HepG2 (cell line): Measurements from ENCODE around the gene PKD2L1. TPM values are rescaled to one million over a fixed set of nuclear protein-coding genes. Genes with fewer than 3 reads are reported as not detected.

Experiments used
- ATAC-seq: fragments of 200-7000 bp; cut with Tn5 transposase; 3 replicates; pipeline ENCODE4 v1.9.1; 2020; ENCODE audit warnings: mild to moderate bottlenecking, moderate library complexity
- BruUV-seq: library from RNA; stranded (reverse); fragments of 400-500 nt; replicated peaks from 2 replicates; lab custom pipeline; 2021; lab: Mats Ljungman, UMichigan
- CTCF ChIA-PET: fragments of 300-600 bp; formaldehyde crosslinking; extraction: SDS; loops from one replicate; lab custom pipeline; 2021; ENCODE audit warnings: low total read pairs, inconsistent platforms, low intra/inter-chr PET ratio; lab: Yijun Ruan, JAX
- POLR2A ChIA-PET: fragments of 350-600 bp; sonication (Branson Sonifier 250); formaldehyde crosslinking; loops from one replicate; lab custom pipeline; 2020; ENCODE audit warnings: antibody characterized with exemption, inconsistent platforms; lab: Yijun Ruan, JAX
- DNase-seq: peaks from one replicate; pipeline ENCODE4 v3.0.0-alpha.2; 2015; ENCODE audit warnings: low spot score
- FAIRE-seq: peaks from 3 replicates; lab custom pipeline; 2011; peaks lifted over from hg19 to GRCh38; lab: Jason Lieb, UNC
- H2AFZ ChIP-seq: one replicate; pipeline ENCODE4 v1.6.1; 2011; ENCODE audit warnings: low read length, inconsistent platforms
- H3K27ac ChIP-seq: fragments of 300-600 bp; 3 replicates; pipeline ENCODE4 v1.8.0; 2011; ENCODE audit warnings: mixed run types, mild to moderate bottlenecking, mixed read lengths, low read length, inconsistent platforms; ENCODE audit not compliant: insufficient read depth; ENCODE audit errors: extremely low read length
- H3K27me3 ChIP-seq, 2 experiments: fragments of 200-600 bp in 1 of 2; 2 replicates in 1 of 2; 3 replicates in 1 of 2; pipeline versions ENCODE4 v1.6.0 to v1.8.0; 2011; ENCODE audit warnings: low read length in 2 of 2, mild to moderate bottlenecking in 2 of 2, moderate library complexity in 2 of 2, inconsistent platforms in 1 of 2; ENCODE audit not compliant: insufficient read depth in 2 of 2, control insufficient read depth in 1 of 2
- H3K36me3 ChIP-seq, 2 experiments: fragments of 200-600 bp in 1 of 2; replicated peaks in 1 of 2; 2 replicates in 1 of 2; 3 replicates in 1 of 2; pipeline versions ENCODE4 v1.5.1 to v1.8.0; 2011; ENCODE audit warnings: low read length in 2 of 2, inconsistent platforms in 1 of 2; ENCODE audit not compliant: insufficient read depth in 2 of 2, control insufficient read depth in 1 of 2
- H3K4me1 ChIP-seq: 2 replicates; pipeline ENCODE4 v1.5.1; 2012; ENCODE audit warnings: low read length, inconsistent platforms; ENCODE audit not compliant: insufficient read depth
- H3K4me2 ChIP-seq: 2 replicates; pipeline ENCODE4 v1.6.0; 2011; ENCODE audit warnings: low read depth, low read length, inconsistent platforms
- H3K4me3 ChIP-seq, 3 experiments: fragments of 200-600 bp in 1 of 3; sonication (generic), shearing (Covaris generic) in 1 of 3; replicated peaks in 1 of 3; 2 replicates each; pipeline ENCODE4 v1.5.1; 2011 to 2016; ENCODE audit warnings: low read length in 3 of 3, inconsistent platforms in 2 of 3, low read depth in 2 of 3, mild to moderate bottlenecking in 2 of 3, control low read depth in 1 of 3, mixed read lengths in 1 of 3; ENCODE audit not compliant: insufficient read depth in 1 of 3
- H3K79me2 ChIP-seq: one replicate; pipeline ENCODE4 v1.6.1; 2011; ENCODE audit warnings: low read length, inconsistent platforms; ENCODE audit not compliant: insufficient read depth
- H3K9ac ChIP-seq: 2 replicates; pipeline ENCODE4 v1.6.0; 2011; ENCODE audit warnings: mild to moderate bottlenecking, low read depth, low read length, inconsistent platforms; ENCODE audit not compliant: insufficient read depth
- H3K9me3 ChIP-seq: 2 replicates; pipeline ENCODE4 v1.5.1; 2012; ENCODE audit warnings: mild to moderate bottlenecking, low read length
- H4K20me1 ChIP-seq: 2 replicates; pipeline ENCODE4 v1.6.0; 2011; ENCODE audit warnings: inconsistent platforms, mild to moderate bottlenecking, low read length, moderate library complexity; ENCODE audit not compliant: insufficient read depth
- CREM ChIP-seq, 2 experiments: sonication (generic) in 1 of 2; formaldehyde crosslinking in 1 of 2; IDR thresholded peaks; 2 replicates each; pipeline versions ENCODE4 v1.4.0 to v1.6.1; 2016 to 2020; ENCODE audit warnings: antibody characterized with exemption in 1 of 2, mild to moderate bottlenecking in 1 of 2, missing genetic modification reagents in 1 of 2
- FOXP1 ChIP-seq, 2 experiments: fragments of 450-650 bp in 1 of 2; IDR thresholded peaks; 2 replicates each; pipeline ENCODE4 v1.6.1; 2017 to 2018; ENCODE audit warnings: antibody characterized with exemption in 1 of 2
- IRX3 ChIP-seq: sonication (generic); formaldehyde crosslinking; IDR thresholded peaks from 2 replicates; pipeline ENCODE4 v1.8.1; 2023; ENCODE audit warnings: mild to moderate bottlenecking, low read depth, missing genetic modification reagents, borderline replicate concordance
- ISX ChIP-seq: sonication (generic); formaldehyde crosslinking; conservative IDR thresholded peaks from 2 replicates; pipeline ENCODE4 v1.5.0; 2020; ENCODE audit warnings: missing genetic modification reagents
- KAT8 ChIP-seq: IDR thresholded peaks from 2 replicates; pipeline ENCODE4 v1.6.1; 2016; ENCODE audit warnings: missing genetic modification reagents, missing compliant biosample characterization
- MATR3 ChIP-seq: sonication (generic); formaldehyde crosslinking; IDR thresholded peaks from 2 replicates; pipeline ENCODE4 v1.4.0; 2020; ENCODE audit warnings: missing genetic modification reagents
- NR2C2 ChIP-seq: sonication (generic); formaldehyde crosslinking; IDR thresholded peaks from 2 replicates; pipeline ENCODE4 v1.4.0; 2020; ENCODE audit warnings: missing genetic modification reagents, mild to moderate bottlenecking, moderate library complexity, borderline replicate concordance
- REL ChIP-seq: sonication (generic); formaldehyde crosslinking; conservative IDR thresholded peaks from 2 replicates; pipeline ENCODE4 v1.8.0; 2022; ENCODE audit warnings: mild to moderate bottlenecking, missing genetic modification reagents, moderate library complexity
- SMYD3 ChIP-seq: sonication (generic); formaldehyde crosslinking; IDR thresholded peaks from 2 replicates; pipeline ENCODE4 v1.8.1; 2023; ENCODE audit warnings: mild to moderate bottlenecking, missing genetic modification reagents
- SOX5 ChIP-seq: IDR thresholded peaks from 2 replicates; pipeline ENCODE4 v1.6.1; 2016; ENCODE audit warnings: borderline replicate concordance
- TCF12 ChIP-seq, 2 experiments: fragments of 450-650 bp in 1 of 2; sonication (generic) in 1 of 2; formaldehyde crosslinking in 1 of 2; IDR thresholded peaks; 2 replicates each; pipeline versions ENCODE4 v1.6.1 to v1.8.0; 2017 to 2022; ENCODE audit warnings: antibody characterized with exemption in 1 of 2, mild to moderate bottlenecking in 1 of 2, missing genetic modification reagents in 1 of 2, moderate library complexity in 1 of 2
- TEF ChIP-seq: sonication (generic); formaldehyde crosslinking; IDR thresholded peaks from 2 replicates; pipeline ENCODE4 v1.5.0; 2020; ENCODE audit warnings: missing genetic modification reagents
- XBP1 ChIP-seq: sonication (generic); formaldehyde crosslinking; IDR thresholded peaks from 2 replicates; pipeline ENCODE4 v1.5.0; 2020; ENCODE audit warnings: missing genetic modification reagents
- XRCC5 ChIP-seq: fragments of 200-400 bp; formaldehyde crosslinking; optimal IDR thresholded peaks from 2 replicates; pipeline ENCODE3; 2017; ENCODE audit warnings: mild to moderate bottlenecking, low read length
- ZNF251 ChIP-seq: sonication (generic); formaldehyde crosslinking; IDR thresholded peaks from 2 replicates; pipeline ENCODE4 v1.9.0; 2021; ENCODE audit warnings: mild to moderate bottlenecking, missing genetic modification reagents
- ZNF331 ChIP-seq: sonication (generic); formaldehyde crosslinking; IDR thresholded peaks from 2 replicates; pipeline ENCODE4 v1.4.0; 2020; ENCODE audit warnings: missing genetic modification reagents
- ZNF431 ChIP-seq: sonication (generic); formaldehyde crosslinking; IDR thresholded peaks from 2 replicates; pipeline ENCODE4 v1.9.0; 2022; ENCODE audit warnings: missing genetic modification reagents, low read depth, mild to moderate bottlenecking, borderline replicate concordance
- ZNF766 ChIP-seq: sonication (generic); formaldehyde crosslinking; IDR thresholded peaks from 2 replicates; pipeline ENCODE4 v1.5.0; 2020; ENCODE audit warnings: missing genetic modification reagents, borderline replicate concordance
- ZNF792 ChIP-seq: IDR thresholded peaks from 2 replicates; pipeline ENCODE4 v1.6.1; 2016
- ZSCAN29 ChIP-seq: sonication (generic); formaldehyde crosslinking; conservative IDR thresholded peaks from 2 replicates; pipeline ENCODE4 v1.4.0; 2020; ENCODE audit warnings: mild to moderate bottlenecking, missing genetic modification reagents
- ZZZ3 ChIP-seq: sonication (generic); formaldehyde crosslinking; IDR thresholded peaks from 2 replicates; pipeline ENCODE4 v1.4.0; 2020; ENCODE audit warnings: missing genetic modification reagents, mild to moderate bottlenecking, borderline replicate concordance
- WGBS: methylation state at CpG from one replicate; pipeline ENCODE4 v1.1.6; 2017; ENCODE audit warnings: low lambda C conversion rate; 5-methylcytosine and 5-hydroxymethylcytosine counted together
- in situ Hi-C: cut with HindIII; loops from 2 replicates; pipeline ENCODE4 v1.10.0; 2017; ENCODE audit warnings: low pct_unique_long_range_greater_than_20kb; ENCODE audit not compliant: extremely low pct_ligation_motif_present
- intact Hi-C: fragments of 100-400 bp; cut with micrococcal nuclease; formaldehyde crosslinking; loops from one replicate; pipeline ENCODE4 v1.10.0; 2022; ENCODE audit not compliant: unreplicated experiment
- polyA plus RNA-seq, 8 experiments: library from polyadenylated mRNA; depleted of rRNA in 3 of 8; stranded (reverse) in 7 of 8; unstranded in 1 of 8; fragments of >200 nt; fragmentation: Illumina TruSeq in 4 of 8; extraction: Trizol in 4 of 8; gene quantifications; 2 replicates each; pipeline versions ENCODE4 v1.2.1 to v1.2.3, GENCODE V29; 2011 to 2016; ENCODE audit warnings: low read depth in 4 of 8, missing spikeins in 1 of 8, mixed read lengths in 1 of 8; ENCODE audit not compliant: insufficient read depth in 1 of 8
- total RNA-seq, 5 experiments: library from RNA; depleted of rRNA; stranded (reverse); fragments of >200 nt; fragmentation: Illumina TruSeq; extraction: Trizol; gene quantifications; 2 replicates each; pipeline ENCODE4 v1.2.3, GENCODE V29; 2016; ENCODE audit warnings: low read depth in 1 of 5
- TF ChIP-seq, protein P1 (sequence below): IDR thresholded peaks from 2 replicates; pipeline ENCODE4 v1.6.1; 2012; ENCODE audit warnings: low read length, improper control_type of control experiment

Gene PKD2L1
- total and polyA plus RNA-seq, 2 of the 13 experiments (the other 11 are each of a cell fraction or from before 2014, with no cell fraction given), result 0.07 to 0.15 TPM

DNA sequence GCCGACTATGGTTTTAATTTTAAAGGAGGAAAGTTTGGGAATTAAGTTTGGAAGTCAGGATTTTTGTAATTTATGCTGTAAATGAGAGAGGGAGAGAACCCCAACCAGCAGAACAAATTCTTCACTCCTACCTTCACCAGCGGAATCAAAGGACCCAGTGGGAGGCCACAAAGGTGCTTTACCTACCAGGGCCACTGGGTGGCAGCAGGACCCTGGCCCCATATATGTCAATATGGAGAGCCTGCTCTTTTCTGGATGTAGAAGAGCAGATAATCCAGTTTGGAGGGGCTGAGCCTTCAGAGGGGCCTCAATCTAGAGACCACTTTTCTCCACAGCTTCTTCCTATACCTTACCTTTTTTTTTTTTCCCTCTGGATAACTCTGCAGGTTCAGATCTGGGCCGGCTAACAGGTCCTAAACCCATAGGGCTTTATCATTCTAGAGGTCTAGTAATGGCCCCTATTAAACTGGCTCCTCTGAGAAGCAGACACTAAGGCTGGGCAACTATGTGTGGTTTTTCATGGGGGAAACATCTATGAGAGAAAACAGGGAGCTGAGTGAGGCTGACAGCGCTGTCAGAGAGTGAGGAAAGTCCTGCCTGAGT lies 8.5 kb upstream of the PKD2L1 start (continued):
- TF ChIP-seq ZNF792 (CRISPR knock-in tag), result no peak
- no peak for TF ChIP-seq ZZZ3
- no peak for TF ChIP-seq ZNF766 (CRISPR knock-in tag)
- TF ChIP-seq KAT8 (CRISPR knock-in tag), result peak; percentile 24; the same call in 1 of the 2 replicates
- no peak for TF ChIP-seq CREM (IDR thresholded peaks at IDR 0.05)
- TF ChIP-seq CREM (CRISPR knock-in tag; IDR thresholded peaks at IDR 0.05), result no peak
- TF ChIP-seq REL (CRISPR knock-in tag), result no peak
- TF ChIP-seq XRCC5, result peak; percentile 68
- no peak for TF ChIP-seq IRX3 (CRISPR knock-in tag)
- no peak for TF ChIP-seq ZSCAN29
- TF ChIP-seq NR2C2 (CRISPR knock-in tag), result no peak
- 0 out of 2 replicates have a peak, but pooled peaks have one; percentile 27 for TF ChIP-seq SOX5
- no peak for TF ChIP-seq ZNF431 (CRISPR knock-in tag)
- no peak for TF ChIP-seq TEF (CRISPR knock-in tag)
- TF ChIP-seq ZNF331 (CRISPR knock-in tag), result no peak

- intact Hi-C loops, result no loop called here
- FAIRE-seq (no peak), DNase-seq (no peak), ATAC-seq (no peak)
- in situ Hi-C loops, result loop anchor here (25.0 kb wide), 1 partner anchor 553 kb away; no protein-coding TSS in a partner anchor
- Histone ChIP-seq H3K27me3 (peaks cover 0 to 17% of the 10 kb centered on the region in 2 experiments; a peak in 2 of 5 replicates), H3K9me3 (no peaks in the 10 kb centered on the region), H3K36me3 (no peaks in the 10 kb centered on the region), H3K4me2 (no peak overlapping the region), H4K20me1 (no peaks in the 10 kb centered on the region), H2AFZ (no peak overlapping the region), H3K4me3 (no peak overlapping the region), H3K79me2 (no peaks in the 10 kb centered on the region), H3K27ac (no peak overlapping the region), H3K4me1 (peaks cover 32% of the 10 kb centered on the region), H3K9ac (no peak overlapping the region)
- ChIA-PET POLR2A (no interaction called here), CTCF (no interaction called here)
- no TSS peak for BruUV-seq
- 50% methylated on average over 9 of the region's 9 CpGs for WGBS
- no peak for TF ChIP-seq MATR3 (CRISPR knock-in tag)
- no peak for TF ChIP-seq XBP1 (CRISPR knock-in tag)
- TF ChIP-seq SMYD3 (CRISPR knock-in tag), result no peak
- TF ChIP-seq FOXP1 (IDR thresholded peaks at IDR 0.05), result no peak
- no peak for TF ChIP-seq FOXP1 (CRISPR knock-in tag; IDR thresholded peaks at IDR 0.05)
- TF ChIP-seq, protein P1, sequence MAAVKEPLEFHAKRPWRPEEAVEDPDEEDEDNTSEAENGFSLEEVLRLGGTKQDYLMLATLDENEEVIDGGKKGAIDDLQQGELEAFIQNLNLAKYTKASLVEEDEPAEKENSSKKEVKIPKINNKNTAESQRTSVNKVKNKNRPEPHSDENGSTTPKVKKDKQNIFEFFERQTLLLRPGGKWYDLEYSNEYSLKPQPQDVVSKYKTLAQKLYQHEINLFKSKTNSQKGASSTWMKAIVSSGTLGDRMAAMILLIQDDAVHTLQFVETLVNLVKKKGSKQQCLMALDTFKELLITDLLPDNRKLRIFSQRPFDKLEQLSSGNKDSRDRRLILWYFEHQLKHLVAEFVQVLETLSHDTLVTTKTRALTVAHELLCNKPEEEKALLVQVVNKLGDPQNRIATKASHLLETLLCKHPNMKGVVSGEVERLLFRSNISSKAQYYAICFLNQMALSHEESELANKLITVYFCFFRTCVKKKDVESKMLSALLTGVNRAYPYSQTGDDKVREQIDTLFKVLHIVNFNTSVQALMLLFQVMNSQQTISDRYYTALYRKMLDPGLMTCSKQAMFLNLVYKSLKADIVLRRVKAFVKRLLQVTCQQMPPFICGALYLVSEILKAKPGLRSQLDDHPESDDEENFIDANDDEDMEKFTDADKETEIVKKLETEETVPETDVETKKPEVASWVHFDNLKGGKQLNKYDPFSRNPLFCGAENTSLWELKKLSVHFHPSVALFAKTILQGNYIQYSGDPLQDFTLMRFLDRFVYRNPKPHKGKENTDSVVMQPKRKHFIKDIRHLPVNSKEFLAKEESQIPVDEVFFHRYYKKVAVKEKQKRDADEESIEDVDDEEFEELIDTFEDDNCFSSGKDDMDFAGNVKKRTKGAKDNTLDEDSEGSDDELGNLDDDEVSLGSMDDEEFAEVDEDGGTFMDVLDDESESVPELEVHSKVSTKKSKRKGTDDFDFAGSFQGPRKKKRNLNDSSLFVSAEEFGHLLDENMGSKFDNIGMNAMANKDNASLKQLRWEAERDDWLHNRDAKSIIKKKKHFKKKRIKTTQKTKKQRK, result no peak
- TF ChIP-seq ISX (CRISPR knock-in tag), result no peak
- TF ChIP-seq ZNF251 (CRISPR knock-in tag), result no peak
- TF ChIP-seq TCF12 (IDR thresholded peaks at IDR 0.05), result no peak
- TF ChIP-seq TCF12 (CRISPR knock-in tag; IDR thresholded peaks at IDR 0.05), result no peak
Measured at GRCh38 chr10:100334762-100335161, 4.7 kb upstream of the PKD2L1 start.
